SK-N-SH treated with all-trans-retinoic acid at 6 μM for 48 hours (cell line): ENCODE data around the gene LCE6A.

Source experiments
- ATAC-seq: fragments of 200-7000 bp; cut with Tn5 transposase; 3 replicates; pipeline ENCODE4 v1.9.1; 2020; ENCODE audit warnings: mild to moderate bottlenecking, moderate library complexity
- ARNTL ChIP-seq: fragments of 450-650 bp; formaldehyde crosslinking; IDR thresholded peaks from 2 replicates; pipeline ENCODE4 v1.5.0; 2020; ENCODE audit warnings: low read depth, mild to moderate bottlenecking, moderate library complexity, borderline replicate concordance
- BACH2 ChIP-seq: fragments of 250-450 bp; sonication (Bioruptor Pico); IDR thresholded peaks from 2 replicates; pipeline ENCODE4 v1.9.0; 2021; ENCODE audit warnings: mild to moderate bottlenecking, borderline replicate concordance
- CSDC2 ChIP-seq: fragments of 250-450 bp; sonication (Bioruptor Pico); IDR thresholded peaks from 2 replicates; pipeline ENCODE4 v1.5.0; 2020; ENCODE audit warnings: mild to moderate bottlenecking, moderate library complexity
- ESRRG ChIP-seq: fragments of 250-450 bp; sonication (Bioruptor Pico); IDR thresholded peaks from 2 replicates; pipeline ENCODE4 v1.6.1; 2021; ENCODE audit warnings: mild to moderate bottlenecking
- GLIS3 ChIP-seq: fragments of 250-450 bp; sonication (Bioruptor Pico); IDR thresholded peaks from 2 replicates; pipeline ENCODE4 v1.5.0; 2020; ENCODE audit warnings: mild to moderate bottlenecking, moderate library complexity
- ISL1 ChIP-seq: fragments of 250-450 bp; sonication (Bioruptor Pico); IDR thresholded peaks from 2 replicates; pipeline ENCODE4 v2.1.2; 2022; ENCODE audit warnings: mild to moderate bottlenecking, moderate library complexity
- OSR1 ChIP-seq: fragments of 250-450 bp; sonication (Bioruptor Pico); IDR thresholded peaks from 2 replicates; pipeline ENCODE4 v1.8.0; 2022; ENCODE audit warnings: moderate library complexity, mild to moderate bottlenecking, inconsistent platforms
- PPARA ChIP-seq: fragments of 250-450 bp; sonication (Bioruptor Pico); IDR thresholded peaks from 2 replicates; pipeline ENCODE4 v1.5.0; 2020; ENCODE audit warnings: mild to moderate bottlenecking, borderline replicate concordance
- RARB ChIP-seq: fragments of 250-450 bp; sonication (Bioruptor Pico); IDR thresholded peaks from 2 replicates; pipeline ENCODE4 v1.8.0; 2021; ENCODE audit warnings: mild to moderate bottlenecking, moderate library complexity
- SNAI2 ChIP-seq: fragments of 250-450 bp; sonication (Bioruptor Pico); IDR thresholded peaks from 2 replicates; pipeline ENCODE4 v1.5.0; 2020; ENCODE audit warnings: mild to moderate bottlenecking, moderate library complexity
- TCF4 ChIP-seq: fragments of 250-450 bp; sonication (Bioruptor Pico); IDR thresholded peaks from 2 replicates; pipeline ENCODE4 v1.8.0; 2021; ENCODE audit warnings: mild to moderate bottlenecking, moderate library complexity, borderline replicate concordance
- TOX ChIP-seq: fragments of 250-450 bp; sonication (Bioruptor Pico); IDR thresholded peaks from 2 replicates; pipeline ENCODE4 v1.8.0; 2021; ENCODE audit warnings: mild to moderate bottlenecking, moderate library complexity, borderline replicate concordance
- ZC3H10 ChIP-seq: fragments of 250-450 bp; sonication (Bioruptor Pico); IDR thresholded peaks from 2 replicates; pipeline ENCODE4 v1.5.1; 2021; ENCODE audit warnings: mild to moderate bottlenecking, moderate library complexity
- ZFP3 ChIP-seq: fragments of 250-450 bp; sonication (Bioruptor Pico); IDR thresholded peaks from 2 replicates; pipeline ENCODE4 v1.5.0; 2020; ENCODE audit warnings: mild to moderate bottlenecking, moderate library complexity
- ZFP30 ChIP-seq: fragments of 450-650 bp; formaldehyde crosslinking; IDR thresholded peaks from 2 replicates; pipeline ENCODE4 v1.5.0; 2022; ENCODE audit warnings: mild to moderate bottlenecking, moderate library complexity
- ZNF565 ChIP-seq: fragments of 450-650 bp; formaldehyde crosslinking; conservative IDR thresholded peaks from 2 replicates; pipeline ENCODE4 v1.5.0; 2020; ENCODE audit warnings: low read depth, mild to moderate bottlenecking, moderate library complexity
- ZNF70 ChIP-seq: fragments of 450-650 bp; formaldehyde crosslinking; IDR thresholded peaks from 2 replicates; pipeline ENCODE4 v1.5.0; 2020; ENCODE audit warnings: mild to moderate bottlenecking, moderate library complexity
- ZNF8 ChIP-seq: fragments of 450-650 bp; formaldehyde crosslinking; IDR thresholded peaks from 2 replicates; pipeline ENCODE4 v1.5.0; 2020; ENCODE audit warnings: mild to moderate bottlenecking, moderate library complexity
- TF ChIP-seq, protein P1 (sequence below): fragments of 250-450 bp; sonication (Bioruptor Pico); IDR thresholded peaks from 2 replicates; pipeline ENCODE4 v1.5.1; 2021; ENCODE audit warnings: mild to moderate bottlenecking, moderate library complexity
- TF ChIP-seq, protein P2 (sequence below): fragments of 250-450 bp; sonication (Bioruptor Pico); IDR thresholded peaks from 2 replicates; pipeline ENCODE4 v1.5.0; 2020; ENCODE audit warnings: mild to moderate bottlenecking, moderate library complexity
- TF ChIP-seq, protein P3 (sequence below): fragments of 250-450 bp; sonication (Bioruptor Pico); IDR thresholded peaks from 2 replicates; pipeline ENCODE4 v1.5.1; 2020; ENCODE audit warnings: low read depth, mild to moderate bottlenecking, moderate library complexity

Gene LCE6A

DNA sequence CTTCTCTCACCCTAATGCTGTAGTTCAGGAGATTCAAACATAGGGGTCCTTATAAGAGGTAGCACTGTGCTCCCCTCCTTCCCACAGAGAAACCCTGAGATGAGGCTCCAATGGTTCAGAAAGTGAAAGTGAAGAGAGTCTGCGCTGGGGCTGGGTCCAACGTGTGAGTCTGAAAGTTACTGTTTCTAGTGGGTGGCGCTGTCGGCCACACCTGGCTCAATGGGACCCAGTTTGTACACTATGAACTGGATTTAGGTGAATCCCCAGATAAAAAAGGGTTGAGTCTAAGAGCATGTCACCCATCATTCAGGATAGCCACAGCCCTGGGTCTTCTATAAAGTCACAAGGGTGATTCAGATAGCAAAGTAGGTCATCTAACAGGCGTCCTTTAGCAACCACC lies 38.3 kb downstream of the LCE6A start (continued):
- TF ChIP-seq, protein P1, sequence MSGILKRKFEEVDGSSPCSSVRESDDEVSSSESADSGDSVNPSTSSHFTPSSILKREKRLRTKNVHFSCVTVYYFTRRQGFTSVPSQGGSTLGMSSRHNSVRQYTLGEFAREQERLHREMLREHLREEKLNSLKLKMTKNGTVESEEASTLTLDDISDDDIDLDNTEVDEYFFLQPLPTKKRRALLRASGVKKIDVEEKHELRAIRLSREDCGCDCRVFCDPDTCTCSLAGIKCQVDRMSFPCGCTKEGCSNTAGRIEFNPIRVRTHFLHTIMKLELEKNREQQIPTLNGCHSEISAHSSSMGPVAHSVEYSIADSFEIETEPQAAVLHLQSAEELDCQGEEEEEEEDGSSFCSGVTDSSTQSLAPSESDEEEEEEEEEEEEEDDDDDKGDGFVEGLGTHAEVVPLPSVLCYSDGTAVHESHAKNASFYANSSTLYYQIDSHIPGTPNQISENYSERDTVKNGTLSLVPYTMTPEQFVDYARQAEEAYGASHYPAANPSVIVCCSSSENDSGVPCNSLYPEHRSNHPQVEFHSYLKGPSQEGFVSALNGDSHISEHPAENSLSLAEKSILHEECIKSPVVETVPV (CRISPR knock-in tag): no peak
- TF ChIP-seq, protein P2, sequence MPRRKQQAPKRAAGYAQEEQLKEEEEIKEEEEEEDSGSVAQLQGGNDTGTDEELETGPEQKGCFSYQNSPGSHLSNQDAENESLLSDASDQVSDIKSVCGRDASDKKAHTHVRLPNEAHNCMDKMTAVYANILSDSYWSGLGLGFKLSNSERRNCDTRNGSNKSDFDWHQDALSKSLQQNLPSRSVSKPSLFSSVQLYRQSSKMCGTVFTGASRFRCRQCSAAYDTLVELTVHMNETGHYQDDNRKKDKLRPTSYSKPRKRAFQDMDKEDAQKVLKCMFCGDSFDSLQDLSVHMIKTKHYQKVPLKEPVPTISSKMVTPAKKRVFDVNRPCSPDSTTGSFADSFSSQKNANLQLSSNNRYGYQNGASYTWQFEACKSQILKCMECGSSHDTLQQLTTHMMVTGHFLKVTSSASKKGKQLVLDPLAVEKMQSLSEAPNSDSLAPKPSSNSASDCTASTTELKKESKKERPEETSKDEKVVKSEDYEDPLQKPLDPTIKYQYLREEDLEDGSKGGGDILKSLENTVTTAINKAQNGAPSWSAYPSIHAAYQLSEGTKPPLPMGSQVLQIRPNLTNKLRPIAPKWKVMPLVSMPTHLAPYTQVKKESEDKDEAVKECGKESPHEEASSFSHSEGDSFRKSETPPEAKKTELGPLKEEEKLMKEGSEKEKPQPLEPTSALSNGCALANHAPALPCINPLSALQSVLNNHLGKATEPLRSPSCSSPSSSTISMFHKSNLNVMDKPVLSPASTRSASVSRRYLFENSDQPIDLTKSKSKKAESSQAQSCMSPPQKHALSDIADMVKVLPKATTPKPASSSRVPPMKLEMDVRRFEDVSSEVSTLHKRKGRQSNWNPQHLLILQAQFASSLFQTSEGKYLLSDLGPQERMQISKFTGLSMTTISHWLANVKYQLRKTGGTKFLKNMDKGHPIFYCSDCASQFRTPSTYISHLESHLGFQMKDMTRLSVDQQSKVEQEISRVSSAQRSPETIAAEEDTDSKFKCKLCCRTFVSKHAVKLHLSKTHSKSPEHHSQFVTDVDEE: no peak
- TF ChIP-seq RARB (no peak), GLIS3 (CRISPR knock-in tag) (no peak), PPARA (no peak), ZC3H10 (no peak), ESRRG (no peak), BACH2 (CRISPR knock-in tag) (no peak), ZNF565 (CRISPR knock-in tag) (no peak), CSDC2 (CRISPR knock-in tag) (no peak), ZFP30 (CRISPR knock-in tag) (no peak)

DNA sequence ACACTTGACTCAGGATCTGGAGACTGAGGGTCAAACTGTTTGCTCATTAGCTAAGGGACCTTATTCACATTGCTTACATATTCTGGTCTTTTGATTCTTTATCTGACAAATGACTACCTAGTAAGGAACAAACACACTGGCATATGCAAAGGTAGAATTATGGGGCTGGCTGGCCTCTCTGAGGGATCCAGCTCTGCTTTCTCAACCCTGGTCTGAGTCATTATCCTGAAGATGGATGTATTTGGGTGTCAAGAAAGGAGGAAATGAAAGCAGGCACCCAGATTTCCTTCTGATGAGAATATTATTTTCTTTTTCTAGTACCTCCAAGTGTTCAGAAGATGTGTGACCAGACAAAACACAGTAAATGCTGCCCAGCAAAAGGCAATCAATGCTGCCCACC lies 41.4 kb downstream of the LCE6A start:
- TF ChIP-seq BACH2 (CRISPR knock-in tag): no peak
- TF ChIP-seq ESRRG: no peak
- no peak for TF ChIP-seq ISL1 (CRISPR knock-in tag)
- TF ChIP-seq TCF4 (CRISPR knock-in tag): no peak
- no peak for TF ChIP-seq ZFP3 (CRISPR knock-in tag)
- TF ChIP-seq OSR1 (CRISPR knock-in tag): no peak
- TF ChIP-seq, protein P1 (CRISPR knock-in tag): no peak
- ATAC-seq: no peak

DNA sequence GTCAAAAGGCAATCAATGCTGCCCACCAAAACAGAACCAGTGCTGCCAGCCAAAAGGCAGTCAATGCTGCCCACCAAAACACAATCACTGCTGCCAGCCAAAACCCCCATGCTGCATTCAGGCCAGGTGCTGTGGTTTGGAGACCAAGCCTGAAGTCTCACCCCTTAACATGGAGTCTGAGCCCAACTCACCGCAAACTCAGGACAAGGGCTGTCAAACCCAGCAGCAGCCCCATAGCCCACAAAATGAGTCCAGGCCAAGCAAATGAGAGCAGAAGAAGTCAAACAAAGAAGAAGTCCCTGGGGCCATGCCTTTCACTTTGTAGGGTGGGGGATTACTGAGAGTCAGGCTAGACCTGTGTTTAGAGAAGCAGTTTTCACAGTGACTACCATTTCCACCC lies 41.9 kb downstream of the LCE6A start:
- no peak for TF ChIP-seq GLIS3 (CRISPR knock-in tag)
- no peak for TF ChIP-seq TCF4 (CRISPR knock-in tag)
- no peak for TF ChIP-seq SNAI2 (CRISPR knock-in tag)
- TF ChIP-seq ISL1 (CRISPR knock-in tag): no peak
- TF ChIP-seq BACH2 (CRISPR knock-in tag): no peak
- TF ChIP-seq ZNF565 (CRISPR knock-in tag): no peak
- no peak for TF ChIP-seq ZC3H10
- TF ChIP-seq ZNF70 (CRISPR knock-in tag): no peak
- no peak for TF ChIP-seq ARNTL (CRISPR knock-in tag)
- no peak for TF ChIP-seq TOX (CRISPR knock-in tag)
- TF ChIP-seq OSR1 (CRISPR knock-in tag): no peak
- TF ChIP-seq ESRRG: no peak
- no peak for TF ChIP-seq ZNF8 (CRISPR knock-in tag)
- TF ChIP-seq ZFP3 (CRISPR knock-in tag): no peak
- no peak for TF ChIP-seq CSDC2 (CRISPR knock-in tag)
- TF ChIP-seq, all 23 proteins: peak for 0
- ATAC-seq: no peak

DNA sequence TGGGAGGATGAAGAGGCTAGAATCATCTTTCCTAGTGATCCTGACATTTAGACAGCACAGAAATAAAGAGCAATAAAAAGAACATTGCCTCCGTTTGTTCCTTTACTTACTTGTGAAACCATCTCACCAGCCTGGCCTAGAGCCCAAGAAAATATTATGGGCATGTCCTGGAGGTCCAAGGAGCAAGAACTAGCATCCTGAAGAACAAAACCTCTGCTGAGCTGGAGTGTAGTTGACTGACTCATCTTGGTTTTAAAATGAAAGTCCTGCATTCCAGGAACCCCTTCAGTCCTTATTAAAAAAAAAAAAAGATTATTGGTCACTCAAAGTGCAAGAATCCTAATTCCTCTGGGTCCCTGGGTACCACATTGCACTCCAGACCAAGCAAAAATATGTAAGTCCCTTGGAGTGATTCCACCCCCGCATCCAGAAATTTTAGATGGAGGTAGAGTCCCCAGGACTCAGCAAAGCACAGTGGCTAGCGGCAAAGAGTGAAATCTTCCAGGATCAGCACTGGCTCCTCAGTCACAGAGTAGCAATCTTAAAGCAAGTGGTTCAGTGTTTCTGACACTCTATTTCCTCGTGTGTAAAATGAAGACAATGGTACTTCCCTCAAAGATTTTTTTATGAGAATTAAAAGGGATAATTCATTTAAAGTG lies 42.4 kb downstream of the LCE6A start:
- ATAC-seq: peak; percentile 50
- TF ChIP-seq PPARA (no peak), TCF4 (CRISPR knock-in tag) (no peak), ZFP3 (CRISPR knock-in tag) (no peak), RARB (no peak), ARNTL (CRISPR knock-in tag) (no peak), ZFP30 (CRISPR knock-in tag) (no peak)

DNA sequence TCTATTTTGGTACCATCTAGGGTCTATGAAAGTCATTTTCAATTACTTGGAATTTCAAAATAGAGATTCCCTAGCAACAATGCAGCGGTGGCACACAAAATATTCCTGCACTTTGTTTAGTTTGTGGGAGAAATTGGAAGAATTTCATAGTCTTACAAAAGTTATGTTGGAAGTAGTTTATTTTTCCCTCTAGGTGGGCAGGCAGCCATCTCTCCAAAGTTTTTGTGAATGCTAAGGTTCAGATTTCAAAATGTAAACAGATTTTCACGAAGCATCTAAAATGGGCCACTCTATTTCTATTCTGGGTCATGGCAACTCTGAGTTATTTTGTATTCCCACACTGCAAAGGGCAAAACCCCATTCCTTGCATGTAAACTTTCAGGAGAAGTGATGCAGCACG lies 43.4 kb downstream of the LCE6A start:
- peak; percentile 40; the same call in 2 of the 3 replicates for ATAC-seq
- TF ChIP-seq, protein P3, sequence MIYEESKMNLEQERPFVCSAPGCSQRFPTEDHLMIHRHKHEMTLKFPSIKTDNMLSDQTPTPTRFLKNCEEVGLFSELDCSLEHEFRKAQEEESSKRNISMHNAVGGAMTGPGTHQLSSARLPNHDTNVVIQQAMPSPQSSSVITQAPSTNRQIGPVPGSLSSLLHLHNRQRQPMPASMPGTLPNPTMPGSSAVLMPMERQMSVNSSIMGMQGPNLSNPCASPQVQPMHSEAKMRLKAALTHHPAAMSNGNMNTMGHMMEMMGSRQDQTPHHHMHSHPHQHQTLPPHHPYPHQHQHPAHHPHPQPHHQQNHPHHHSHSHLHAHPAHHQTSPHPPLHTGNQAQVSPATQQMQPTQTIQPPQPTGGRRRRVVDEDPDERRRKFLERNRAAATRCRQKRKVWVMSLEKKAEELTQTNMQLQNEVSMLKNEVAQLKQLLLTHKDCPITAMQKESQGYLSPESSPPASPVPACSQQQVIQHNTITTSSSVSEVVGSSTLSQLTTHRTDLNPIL (CRISPR knock-in tag): no peak
- TF ChIP-seq BACH2 (CRISPR knock-in tag): no peak
- TF ChIP-seq GLIS3 (CRISPR knock-in tag): no peak
- TF ChIP-seq ISL1 (CRISPR knock-in tag): no peak
- no peak for TF ChIP-seq ARNTL (CRISPR knock-in tag)
- TF ChIP-seq OSR1 (CRISPR knock-in tag): no peak
- TF ChIP-seq ZNF70 (CRISPR knock-in tag): no peak
- TF ChIP-seq ZFP3 (CRISPR knock-in tag): no peak
- no peak for TF ChIP-seq ZNF565 (CRISPR knock-in tag)
